Stimulated activated CD4-positive, alpha-beta T cell treated with anti-CD3 and anti-CD28 coated beads, TNF-alpha, amount 100 ng/mL, for 24 hours (primary cell): ENCODE results near the gene POLE2.
"Not testable (repeated sequence)": the region's sequence is repeated elsewhere in the genome, so short reads cannot be mapped to it uniquely, and the experiment has no call there.

Source experiments
- DNase-seq, 3 experiments: peaks; one replicate each; pipeline ENCODE4 v3.0.0-alpha.2; 2020; ENCODE audit warnings: low read depth in 3 of 3

The POLE2 gene

DNA sequence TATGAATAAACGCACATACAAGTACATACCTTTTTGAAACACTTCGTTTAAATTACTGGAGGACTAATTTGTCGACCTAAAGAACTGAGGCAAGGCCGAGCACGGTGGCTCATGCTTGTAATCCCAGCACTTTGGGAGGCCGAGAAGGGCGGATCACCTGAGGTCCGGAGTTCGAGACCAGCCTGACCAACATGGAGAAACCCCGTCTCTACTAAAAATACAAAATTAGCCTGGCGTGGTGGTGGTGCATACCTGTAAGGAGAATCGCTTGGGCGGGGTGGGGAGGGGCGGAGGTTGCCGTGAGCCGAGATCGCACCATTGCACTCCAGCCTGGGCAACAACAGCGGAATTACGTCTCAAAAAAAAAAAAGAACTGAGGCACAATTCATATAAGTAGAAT, 68.7 kb downstream of the POLE2 start:
- not testable (repeated sequence) for DNase-seq

DNA sequence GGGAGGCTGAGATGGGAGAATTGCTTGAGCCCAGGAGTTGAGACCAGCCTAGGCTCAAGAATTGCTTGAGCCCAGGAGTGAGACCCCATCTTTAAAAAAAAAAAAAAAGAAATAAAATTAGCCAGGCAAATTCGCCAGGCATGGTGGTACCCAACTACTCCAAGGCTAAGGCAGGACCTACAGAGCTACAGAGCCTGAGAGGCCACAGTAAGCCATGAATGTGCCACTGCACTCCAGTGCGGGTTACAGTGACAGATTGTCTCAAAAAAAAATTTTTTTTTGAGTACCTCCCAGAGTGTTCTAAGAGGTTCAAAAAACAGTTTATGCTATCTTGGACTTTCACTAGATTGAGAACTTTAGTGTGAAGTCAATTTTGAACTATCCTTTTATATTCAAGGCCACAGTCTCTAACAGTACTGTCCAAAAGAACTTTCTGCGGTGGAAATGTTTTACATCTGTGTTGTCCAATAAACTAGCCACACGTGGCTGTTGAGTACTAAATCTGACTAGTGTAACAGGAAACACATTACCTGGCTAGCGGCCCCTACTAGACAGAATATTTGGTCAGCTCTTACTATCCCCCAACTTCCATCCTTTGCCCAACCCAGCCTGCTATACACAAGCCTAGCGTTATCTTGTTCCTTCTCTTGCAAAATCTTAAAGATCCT, 70.0 kb downstream of the POLE2 start:
- DNase-seq, result no peak

DNA sequence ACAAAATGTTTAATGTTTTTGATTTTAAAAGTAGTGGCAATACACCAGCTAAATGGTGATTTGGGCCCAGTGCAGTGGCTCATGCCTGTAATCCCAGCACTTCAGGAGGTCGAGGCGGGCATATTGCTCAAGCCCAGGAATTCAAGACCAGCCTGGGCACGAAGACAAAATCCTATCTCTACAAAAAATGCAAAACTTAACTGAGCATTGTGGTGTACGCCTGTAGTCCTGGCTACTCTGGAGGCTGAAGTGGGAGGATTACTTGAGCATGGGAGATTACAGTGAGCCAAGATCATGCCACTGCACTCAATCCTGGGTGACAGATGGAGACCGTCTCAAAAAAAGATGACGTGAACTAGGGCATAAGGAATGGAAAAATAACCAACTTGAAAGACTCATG, 72.2 kb downstream of the POLE2 start:
- DNase-seq, result no peak

DNA sequence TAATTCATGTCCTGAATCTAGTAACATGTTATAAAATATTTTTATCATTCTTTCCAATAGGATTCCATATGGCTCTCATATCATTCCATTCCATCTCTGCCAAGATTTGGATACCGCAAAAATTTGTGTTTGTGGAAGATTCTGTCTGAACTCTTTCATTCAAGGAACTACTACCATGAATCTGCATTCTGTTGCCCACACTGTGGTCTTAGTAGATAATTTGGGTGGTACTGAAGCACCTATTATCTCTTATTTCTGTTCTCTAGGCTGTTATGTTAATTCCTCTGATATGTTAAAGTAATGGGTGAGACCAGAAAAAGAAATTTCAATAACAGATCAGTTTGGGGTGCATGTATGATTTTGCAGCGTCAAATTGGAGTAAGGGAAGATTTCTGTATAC, 73.8 kb downstream of the POLE2 start:
- no peak for DNase-seq

DNA sequence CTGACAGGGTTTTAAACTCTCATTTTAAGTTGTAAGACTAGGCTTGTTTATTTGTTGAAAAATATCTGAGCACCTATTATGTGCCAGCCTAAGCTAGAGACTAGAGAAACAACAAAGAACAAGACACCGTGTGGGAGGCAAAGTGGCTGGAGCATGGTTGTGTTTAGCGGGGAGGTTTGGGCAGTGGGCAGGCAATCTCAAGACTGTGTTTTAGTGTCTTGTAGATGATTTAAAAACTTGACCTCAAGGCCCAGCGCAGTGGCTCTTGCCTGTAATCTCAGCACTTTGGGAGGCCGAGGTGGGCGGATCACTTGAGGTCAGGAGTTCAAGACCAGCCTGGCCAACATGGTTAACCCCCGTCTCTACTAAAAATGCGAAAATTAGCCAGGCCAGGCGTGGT, 75.3 kb downstream of the POLE2 start:
- no peak for DNase-seq

DNA sequence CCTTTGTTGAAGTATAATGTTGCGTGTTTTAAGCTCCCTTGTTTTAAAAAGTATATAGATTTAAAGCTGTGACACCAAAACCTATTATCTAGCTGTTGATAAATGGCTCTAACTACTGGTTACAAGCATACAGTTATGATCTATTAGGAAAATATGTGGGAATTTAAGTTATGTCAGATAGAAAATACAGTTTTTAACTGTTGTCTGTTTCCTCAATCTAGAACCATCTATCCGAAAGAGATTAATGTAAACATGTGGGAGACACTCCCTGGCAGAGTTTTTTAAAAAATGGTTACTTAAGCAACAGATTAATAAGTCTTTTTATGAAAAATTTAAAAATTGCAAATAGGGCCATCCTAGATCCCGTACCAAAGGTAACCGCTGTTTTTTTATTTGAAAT, 75.8 kb downstream of the POLE2 start:
- no peak for DNase-seq

DNA sequence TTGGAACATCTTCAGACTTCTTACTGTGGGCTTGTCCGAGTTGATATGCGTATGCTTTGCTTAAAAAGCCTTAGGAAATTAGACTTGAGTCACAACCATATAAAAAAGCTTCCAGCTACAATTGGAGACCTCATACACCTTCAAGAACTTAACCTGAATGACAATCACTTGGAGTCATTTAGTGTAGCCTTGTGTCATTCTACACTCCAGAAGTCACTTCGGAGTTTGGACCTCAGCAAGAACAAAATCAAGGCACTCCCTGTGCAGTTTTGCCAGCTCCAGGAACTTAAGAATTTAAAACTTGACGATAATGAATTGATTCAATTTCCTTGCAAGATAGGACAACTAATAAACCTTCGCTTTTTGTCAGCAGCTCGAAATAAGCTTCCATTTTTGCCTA, 80.4 kb downstream of the POLE2 start:
- DNase-seq, result no peak

DNA sequence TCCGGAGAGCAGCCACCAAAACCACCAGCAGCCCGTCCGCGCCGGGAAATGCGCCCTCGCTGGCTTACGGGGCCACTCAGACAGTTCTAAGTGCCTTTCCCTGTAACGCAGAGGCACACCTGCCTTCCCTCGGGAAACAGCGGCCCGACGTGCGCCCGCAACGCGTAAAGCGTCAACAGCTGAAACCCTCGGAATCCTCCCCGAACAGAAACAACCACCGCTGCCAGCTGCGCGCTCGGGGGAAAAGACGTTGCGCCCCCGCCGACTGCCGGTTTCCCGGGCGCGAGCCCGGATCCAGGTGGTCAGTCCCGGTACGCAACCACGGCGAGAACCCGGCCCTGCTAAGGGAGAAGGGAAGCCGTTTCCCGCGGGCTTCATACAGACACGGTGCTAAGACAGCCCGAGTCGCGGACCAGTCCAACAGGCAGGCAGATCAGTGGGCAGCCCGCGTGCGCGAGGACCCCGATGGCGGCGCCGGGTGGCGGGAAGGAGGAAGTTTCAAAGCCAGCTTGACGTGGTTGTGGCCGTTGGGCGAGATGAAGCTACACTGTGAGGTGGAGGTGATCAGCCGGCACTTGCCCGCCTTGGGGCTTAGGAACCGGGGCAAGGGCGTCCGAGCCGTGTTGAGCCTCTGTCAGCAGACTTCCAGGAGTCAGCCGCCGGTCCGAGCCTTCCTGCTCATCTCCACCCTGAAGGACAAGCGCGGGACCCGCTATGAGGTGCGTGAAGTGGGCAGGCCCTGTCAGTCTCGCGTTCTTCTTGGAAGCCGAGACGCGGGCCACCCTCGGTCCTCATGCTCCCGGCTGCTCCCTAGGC, 89.3 kb downstream of the POLE2 start, which contains the start of gene LRR1:
LRR1 (plus strand) TSS at position 456 of the 816 bp plus-strand sequence; CDS start at position 537, 81 bp downstream.
- peak; percentile 71 to 81 (median 81) for DNase-seq

DNA sequence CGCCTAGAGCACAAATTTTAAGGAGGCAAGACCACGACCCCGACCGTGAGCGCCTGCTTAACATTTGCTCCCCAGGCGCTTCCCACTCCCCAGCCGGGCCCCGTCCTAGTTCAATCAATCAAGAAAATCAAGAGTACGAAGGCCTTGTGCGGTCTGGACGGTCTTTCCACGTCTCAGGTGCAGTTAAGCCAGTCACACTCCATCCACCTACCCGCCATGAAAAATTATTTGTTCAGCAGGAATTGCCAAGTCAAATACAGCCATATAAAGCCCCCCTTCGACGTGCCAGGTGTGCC, 89.9 kb downstream of the POLE2 start:
- DNase-seq, result no peak

DNA sequence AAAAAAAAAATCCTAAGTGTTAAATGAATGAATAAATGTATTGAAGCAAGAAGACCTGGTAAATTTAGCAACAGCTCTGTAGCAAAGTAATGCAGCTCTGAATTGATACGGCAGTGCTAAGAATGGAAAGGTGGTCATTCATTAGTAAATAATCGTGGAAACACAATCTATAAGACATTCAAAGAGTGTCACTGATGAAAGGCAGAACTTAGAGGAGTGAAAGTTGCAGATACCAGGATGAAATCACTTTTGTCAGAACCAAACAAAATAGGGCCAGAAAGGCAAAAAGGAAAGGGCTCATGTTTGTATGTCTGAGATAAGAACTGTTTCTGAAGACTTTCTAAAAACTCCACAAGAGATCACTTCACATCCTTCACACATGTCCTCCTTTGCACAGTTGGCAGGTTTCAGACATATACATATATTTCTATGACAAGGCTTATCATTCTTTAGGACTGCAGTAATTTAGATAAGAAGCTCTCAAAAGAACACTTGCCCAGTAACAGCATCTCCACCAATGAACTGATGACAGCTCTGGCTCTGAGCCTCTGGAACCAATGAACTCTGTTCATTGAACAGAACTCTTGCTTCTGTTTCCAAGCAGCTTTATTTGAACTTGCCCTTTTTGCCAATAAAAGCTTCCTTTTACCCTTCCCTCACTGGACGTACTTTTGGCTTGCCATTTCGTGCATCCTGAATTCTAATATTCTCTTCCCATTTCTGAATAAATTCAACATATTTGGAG, 93.5 kb downstream of the POLE2 start:
- DNase-seq, result no peak
